ENCODE results near the gene FJX1.

DNA sequence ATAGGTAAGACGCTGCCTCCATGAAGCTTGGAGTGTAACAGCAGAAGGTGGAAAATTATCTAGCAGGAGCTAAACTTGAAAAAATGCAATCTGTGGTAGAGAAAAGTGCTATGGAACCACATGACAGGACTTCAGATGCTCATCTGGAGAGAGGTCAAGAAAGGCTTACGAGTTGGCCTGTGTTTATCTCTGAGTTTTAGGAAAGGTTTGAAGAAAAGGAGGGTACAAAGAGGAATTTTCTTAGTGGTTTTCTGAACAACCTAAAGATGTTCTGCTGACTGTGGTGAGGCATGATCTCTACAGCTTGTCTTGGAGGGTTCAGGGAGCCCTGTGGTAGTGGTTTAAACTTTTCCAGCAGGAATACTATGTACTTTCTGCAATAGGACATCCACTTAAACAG lies 8.2 kb downstream of the FJX1 start:
- TF ChIP-seq CTCF (IDR thresholded peaks at IDR 0.05) = no peak
- no peak for TF ChIP-seq POLR2A (IDR thresholded peaks at IDR 0.05)
